Spinal cord (tissue), 10 donors: ENCODE results near the gene LRRN1. TPM values are rescaled to one million over a fixed set of nuclear protein-coding genes. Genes with fewer than 3 reads are reported as not detected.

Source experiments
- DNase-seq, 6 donors: peaks; one replicate each; pipeline versions ENCODE4 v3.0.0 to v3.0.0-alpha.2; 2013 to 2015; ENCODE audit warnings: low spot score in 6 of 6, low read depth in 4 of 6
- H3K27ac ChIP-seq: one replicate; pipeline ENCODE4 v1.5.1; 2013; ENCODE audit warnings: low read depth, low read length, control low read depth
- H3K27me3 ChIP-seq: one replicate; pipeline ENCODE4 v1.6.1; 2013; ENCODE audit warnings: low read length; ENCODE audit not compliant: control insufficient read depth, insufficient read depth
- H3K36me3 ChIP-seq: one replicate; pipeline ENCODE4 v1.6.1; 2013; ENCODE audit warnings: low read length; ENCODE audit not compliant: control insufficient read depth, insufficient read depth
- H3K4me1 ChIP-seq: one replicate; pipeline ENCODE4 v1.6.1; 2013; ENCODE audit warnings: low read length; ENCODE audit not compliant: control insufficient read depth, insufficient read depth
- H3K4me3 ChIP-seq: one replicate; pipeline ENCODE4 v1.5.1; 2013; ENCODE audit warnings: low read depth, low read length, control low read depth
- H3K9me3 ChIP-seq: one replicate; pipeline ENCODE4 v1.6.1; 2013; ENCODE audit warnings: low read length; ENCODE audit not compliant: control insufficient read depth, insufficient read depth
- WGBS: methylation state at CpG from one replicate; pipeline ENCODE4 v1.1.5; 2013; ENCODE audit warnings: missing lambda C conversion rate; ENCODE audit not compliant: insufficient coverage; 5-methylcytosine and 5-hydroxymethylcytosine counted together
- polyA plus RNA-seq, 2 donors: library from polyadenylated mRNA; unstranded; fragments of 120-200 nt; gene quantifications; one replicate each; pipeline ENCODE4 v1.2.1, GENCODE V29; 2013; ENCODE audit not compliant: insufficient read length in 2 of 2
- total RNA-seq, 2 donors: library from RNA; depleted of rRNA in 1 of 2; stranded (reverse); fragments of 120-200 nt in 1 of 2; fragments of >200 nt in 1 of 2; gene quantifications; one replicate each; pipeline versions ENCODE4 v1.2.3 to v1.2.4, GENCODE V29; 2013 to 2014
- donor health status: healthy.

LRRN1 gene
- total and polyA plus RNA-seq, 4 donors: 49.1 to 188 (median 92.6) TPM

GRCh38 chr3:3778216-3778615, 21.0 kb upstream of the LRRN1 start:
- no peaks in the 10 kb centered on the region for H3K36me3 ChIP-seq
- no peak overlapping the region for H3K27ac ChIP-seq
- no peak overlapping the region for H3K4me3 ChIP-seq
- H3K27me3 ChIP-seq: no peaks in the 10 kb centered on the region
- no peaks in the 10 kb centered on the region for H3K4me1 ChIP-seq
- H3K9me3 ChIP-seq: peaks cover 4% of the 10 kb centered on the region
- no peak for DNase-seq

DNA sequence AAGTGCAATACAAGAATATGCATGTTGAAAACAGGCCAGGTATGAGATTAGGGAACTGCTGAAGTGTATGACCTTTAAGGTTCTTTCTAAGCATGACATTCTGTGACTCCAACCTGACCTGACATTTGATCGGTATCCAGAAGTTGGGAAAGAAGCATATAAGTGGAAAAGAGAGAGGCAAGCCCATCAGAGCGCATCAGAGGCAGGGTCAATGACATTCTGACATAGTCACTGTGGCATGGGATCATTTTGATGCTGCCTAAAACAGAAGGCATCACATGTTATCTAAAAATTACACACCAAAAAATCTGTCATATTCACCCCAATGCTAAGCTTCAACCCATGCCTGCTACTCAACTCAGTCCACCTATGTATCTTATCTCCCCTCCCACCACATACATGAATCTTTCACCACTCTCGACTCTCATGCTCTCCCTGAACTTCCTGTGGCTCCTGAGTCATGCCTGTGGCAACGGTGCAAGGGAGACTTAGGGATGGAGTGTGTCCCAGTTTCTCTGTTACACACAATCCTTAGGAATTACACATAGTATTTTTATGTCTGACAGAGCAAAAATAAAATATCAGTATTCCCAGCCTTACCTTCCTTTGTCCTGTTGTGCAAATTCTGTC, 20.5 kb upstream of the LRRN1 start:
- no peak overlapping the region for H3K4me3 ChIP-seq
- no peaks in the 10 kb centered on the region for H3K4me1 ChIP-seq
- H3K27me3 ChIP-seq: no peaks in the 10 kb centered on the region
- 94% methylated on average over 2 of the region's 4 CpGs for WGBS
- DNase-seq: no peak
- peaks cover 4% of the 10 kb centered on the region for H3K9me3 ChIP-seq
- H3K27ac ChIP-seq: no peak overlapping the region
- H3K36me3 ChIP-seq: no peaks in the 10 kb centered on the region

GRCh38 chr3:3782457-3782856, 16.8 kb upstream of the LRRN1 start:
- H3K27ac ChIP-seq: no peak overlapping the region
- 77% methylated on average over 5 of the region's 7 CpGs for WGBS
- no peaks in the 10 kb centered on the region for H3K36me3 ChIP-seq
- no peaks in the 10 kb centered on the region for H3K27me3 ChIP-seq
- no peaks in the 10 kb centered on the region for H3K9me3 ChIP-seq
- H3K4me1 ChIP-seq: no peaks in the 10 kb centered on the region
- H3K4me3 ChIP-seq: no peak overlapping the region
- DNase-seq: no peak

DNA sequence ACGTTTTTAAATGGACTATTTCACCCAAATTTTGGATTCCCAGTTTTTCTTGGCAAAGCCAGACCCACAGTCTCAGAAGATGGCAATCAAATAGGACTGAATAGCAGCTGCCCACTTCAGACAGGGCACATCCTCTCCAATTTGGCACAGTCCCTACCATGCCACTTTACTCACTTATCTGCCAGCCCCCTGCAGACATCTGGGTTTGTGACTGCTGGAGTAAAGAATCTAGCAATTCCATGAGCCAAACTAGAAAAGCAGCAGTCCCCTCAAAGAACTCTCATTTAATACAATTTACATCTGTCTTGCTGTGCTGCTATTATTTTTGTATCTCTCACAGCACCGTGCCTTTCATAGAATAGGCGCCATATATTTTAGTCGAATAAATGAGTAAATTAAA, 16.0 kb upstream of the LRRN1 start:
- no peaks in the 10 kb centered on the region for H3K4me1 ChIP-seq
- no peaks in the 10 kb centered on the region for H3K9me3 ChIP-seq
- H3K4me3 ChIP-seq: no peak overlapping the region
- DNase-seq: peak in 2 of 6 donors; percentile 46 to 65
- H3K36me3 ChIP-seq: no peaks in the 10 kb centered on the region
- no peak overlapping the region for H3K27ac ChIP-seq
- 61% methylated on average over 3 of the region's 4 CpGs for WGBS
- H3K27me3 ChIP-seq: no peaks in the 10 kb centered on the region

DNA sequence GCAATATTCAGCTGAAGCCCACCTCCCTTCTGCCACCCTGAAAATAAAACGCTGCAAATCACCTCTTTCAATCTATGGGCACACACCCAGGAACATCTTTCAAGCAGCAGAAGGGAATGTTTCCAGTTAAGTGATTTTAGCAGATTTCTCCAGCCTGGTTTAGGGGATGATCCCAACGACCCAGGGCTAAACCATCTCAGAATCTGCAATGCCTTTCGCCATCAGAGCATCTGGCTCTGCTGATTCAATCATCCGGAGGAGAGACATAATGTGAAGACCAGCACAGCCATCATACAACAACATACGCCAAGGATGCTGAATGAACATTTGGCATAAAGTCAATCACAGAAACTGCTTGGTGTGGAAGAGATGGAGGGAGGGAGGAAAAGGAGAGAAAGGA, 15.5 kb upstream of the LRRN1 start:
- H3K27ac ChIP-seq: no peak overlapping the region
- WGBS: 40% methylated on average over 1 of the region's 5 CpGs
- DNase-seq: peak in 2 of 6 donors; percentile 54 to 77
- H3K36me3 ChIP-seq: no peaks in the 10 kb centered on the region
- H3K9me3 ChIP-seq: no peaks in the 10 kb centered on the region
- H3K4me3 ChIP-seq: no peak overlapping the region
- no peaks in the 10 kb centered on the region for H3K4me1 ChIP-seq
- no peaks in the 10 kb centered on the region for H3K27me3 ChIP-seq

DNA sequence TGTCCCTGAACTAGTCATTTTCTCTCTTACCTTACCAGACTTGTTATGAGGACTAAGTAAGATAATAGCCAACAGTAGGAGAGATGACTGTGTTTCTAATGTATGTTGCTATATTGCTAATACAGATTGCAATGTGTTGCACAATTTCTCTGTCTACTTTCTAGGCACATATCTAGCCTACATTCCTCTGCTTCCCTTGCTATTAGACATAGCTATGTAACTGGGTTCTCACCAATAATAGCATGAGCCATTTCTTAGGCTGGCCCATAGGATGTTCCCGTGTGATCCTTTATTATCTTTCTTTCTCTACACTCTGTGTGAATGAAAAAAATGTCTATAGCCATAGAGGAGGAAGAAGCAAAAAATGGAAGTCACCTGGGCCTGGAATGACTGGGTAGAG, 6.8 kb upstream of the LRRN1 start:
- no peak overlapping the region for H3K27ac ChIP-seq
- no peaks in the 10 kb centered on the region for H3K36me3 ChIP-seq
- no CpG with 5 or more reads among the region's 1 CpG for WGBS

GRCh38 chr3:3798631-3799113, 559 bp upstream of the LRRN1 start:
- WGBS: 0% methylated on average over 37 of the region's 37 CpGs

More for the DNA sequence above, 6.8 kb upstream of the LRRN1 start:
- H3K4me3 ChIP-seq: no peak overlapping the region
- no peaks in the 10 kb centered on the region for H3K4me1 ChIP-seq
- no peaks in the 10 kb centered on the region for H3K9me3 ChIP-seq
- no peaks in the 10 kb centered on the region for H3K27me3 ChIP-seq
- DNase-seq: no peak

GRCh38 chr3:3800080-3800455, 837 bp downstream of the LRRN1 start:
- 0% methylated on average over 14 of the region's 19 CpGs for whole genome bisulfite sequencing
- Histone ChIP-seq H3K4me1 (peaks cover 8% of the 10 kb centered on the region), H3K4me3 (peak overlapping the region; percentile 75), H3K36me3 (no peaks in the 10 kb centered on the region), H3K27me3 (peaks cover 4% of the 10 kb centered on the region), H3K27ac (peak overlapping the region; percentile 82), H3K9me3 (no peaks in the 10 kb centered on the region)
- peak in 2 of 6 donors; percentile 67 to 68 for DNase-seq

More at GRCh38 chr3:3798631-3799113, 559 bp upstream of the LRRN1 start:
- no peaks in the 10 kb centered on the region for H3K9me3 ChIP-seq
- DNase-seq: peak in 2 of 6 donors; percentile 45 to 77
- peaks cover 8% of the 10 kb centered on the region for H3K4me1 ChIP-seq
- peak overlapping the region; percentile 78 for H3K4me3 ChIP-seq
- H3K27ac ChIP-seq: peak overlapping the region; percentile 89
- H3K36me3 ChIP-seq: no peaks in the 10 kb centered on the region
- H3K27me3 ChIP-seq: peaks cover 4% of the 10 kb centered on the region

- Histone ChIP-seq H3K4me3 (peak overlapping the region; percentile 75), H3K9me3 (no peaks in the 10 kb centered on the region), H3K36me3 (no peaks in the 10 kb centered on the region), H3K27ac (peak overlapping the region; percentile 49), H3K27me3 (peaks cover 4% of the 10 kb centered on the region), H3K4me1 (peaks cover 8% of the 10 kb centered on the region)
- peak in 2 of 6 donors; percentile 49 to 71 for DNase-seq
- WGBS: under 1% methylated on average over 45 of the region's 53 CpGs
Measured at GRCh38 chr3:3800685-3801493, 1.7 kb downstream of the LRRN1 start.

DNA sequence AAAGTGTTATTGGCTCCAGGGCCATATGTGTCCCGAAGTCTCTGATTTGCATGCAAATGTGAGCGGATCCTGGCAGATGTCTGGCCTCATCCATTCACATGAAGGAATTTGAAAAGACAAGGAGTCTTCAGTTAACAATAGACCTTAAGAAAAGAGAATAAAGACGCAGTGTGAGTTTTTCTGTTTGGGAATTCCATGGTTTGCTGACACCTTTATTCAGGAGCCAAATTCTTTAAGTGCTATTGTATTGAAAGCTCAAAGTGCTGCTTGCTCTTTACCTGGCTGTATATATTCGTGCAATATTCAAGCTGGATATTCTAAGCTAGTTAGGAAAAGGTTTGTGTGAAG, 2.2 kb downstream of the LRRN1 start:
- H3K36me3 ChIP-seq: no peaks in the 10 kb centered on the region
- peaks cover 8% of the 10 kb centered on the region for H3K4me1 ChIP-seq
- 8% methylated on average over 2 of the region's 4 CpGs for WGBS
- peak in 2 of 6 donors; percentile 81 to 82 for DNase-seq
- peaks cover 4% of the 10 kb centered on the region for H3K27me3 ChIP-seq
- peak overlapping the region; percentile 49 for H3K27ac ChIP-seq
- H3K9me3 ChIP-seq: no peaks in the 10 kb centered on the region
- H3K4me3 ChIP-seq: peak overlapping the region; percentile 75
